ENCODE measurements around the gene TBC1D22A.

DNA sequence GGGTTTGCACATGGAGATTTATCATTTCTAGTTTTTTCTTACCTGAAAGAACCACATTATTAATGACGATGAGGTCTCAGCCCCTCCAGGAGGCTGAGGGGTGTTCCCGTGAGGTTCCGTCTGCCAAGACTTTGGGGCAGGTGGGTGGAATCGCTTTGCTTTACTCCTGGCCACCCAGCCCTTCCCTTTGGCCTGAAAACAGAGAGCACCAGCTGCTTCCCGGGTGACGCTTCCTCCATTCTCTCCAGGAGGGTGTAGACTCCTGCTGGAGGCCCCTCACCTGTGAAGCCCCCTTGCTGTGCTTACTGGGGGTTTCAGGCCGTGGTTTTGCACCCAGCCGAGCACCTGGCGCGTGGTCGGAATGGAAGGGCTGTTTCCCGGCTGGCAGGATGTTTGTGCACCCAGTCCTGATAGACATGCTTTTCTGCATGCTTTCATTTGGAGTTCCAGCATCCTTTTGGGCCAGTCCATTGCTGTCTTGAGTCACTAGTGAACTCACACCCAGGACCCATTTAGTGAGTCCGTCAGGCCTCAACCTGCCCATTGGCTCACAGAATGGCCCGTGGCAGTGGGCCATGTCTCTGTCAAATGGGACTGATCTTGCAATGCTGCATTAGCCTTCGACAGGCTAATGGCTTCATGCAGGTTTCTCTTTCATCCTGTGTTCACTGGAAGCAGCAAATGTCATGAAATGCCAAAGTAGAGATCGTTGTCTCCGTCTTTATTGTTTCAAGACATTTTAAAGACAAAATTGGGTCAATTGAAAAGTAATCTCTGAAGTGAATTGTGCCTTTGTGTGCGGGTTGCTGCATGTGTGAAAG, 360.8 kb downstream of the TBC1D22A start:
- TF ChIP-seq, protein P1, sequence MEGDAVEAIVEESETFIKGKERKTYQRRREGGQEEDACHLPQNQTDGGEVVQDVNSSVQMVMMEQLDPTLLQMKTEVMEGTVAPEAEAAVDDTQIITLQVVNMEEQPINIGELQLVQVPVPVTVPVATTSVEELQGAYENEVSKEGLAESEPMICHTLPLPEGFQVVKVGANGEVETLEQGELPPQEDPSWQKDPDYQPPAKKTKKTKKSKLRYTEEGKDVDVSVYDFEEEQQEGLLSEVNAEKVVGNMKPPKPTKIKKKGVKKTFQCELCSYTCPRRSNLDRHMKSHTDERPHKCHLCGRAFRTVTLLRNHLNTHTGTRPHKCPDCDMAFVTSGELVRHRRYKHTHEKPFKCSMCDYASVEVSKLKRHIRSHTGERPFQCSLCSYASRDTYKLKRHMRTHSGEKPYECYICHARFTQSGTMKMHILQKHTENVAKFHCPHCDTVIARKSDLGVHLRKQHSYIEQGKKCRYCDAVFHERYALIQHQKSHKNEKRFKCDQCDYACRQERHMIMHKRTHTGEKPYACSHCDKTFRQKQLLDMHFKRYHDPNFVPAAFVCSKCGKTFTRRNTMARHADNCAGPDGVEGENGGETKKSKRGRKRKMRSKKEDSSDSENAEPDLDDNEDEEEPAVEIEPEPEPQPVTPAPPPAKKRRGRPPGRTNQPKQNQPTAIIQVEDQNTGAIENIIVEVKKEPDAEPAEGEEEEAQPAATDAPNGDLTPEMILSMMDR (IDR thresholded peaks at IDR 0.05): no peak
- TF ChIP-seq POLR2A (IDR thresholded peaks at IDR 0.05): no peak
